GM21423 (cell line): Measurements from ENCODE around the gene MRPS18C.

Source experiments
- ATAC-seq: cut with Tn5 transposase; IDR thresholded peaks from one replicate; pipeline ENCODE4 v1.9.1; 2021; ENCODE audit warnings: mild to moderate bottlenecking, moderate library complexity; ENCODE audit not compliant: unreplicated experiment

MRPS18C gene

GRCh38 chr4:83455281-83456183 is at the start of gene MRPS18C, which contains the start of gene HELQ:
MRPS18C (plus strand) TSS chr4:83456058; CDS start chr4:83456078, 20 bp downstream.
HELQ (minus strand) TSS chr4:83455823; CDS start chr4:83455693, 130 bp downstream.
- ATAC-seq = peak; percentile 94

DNA sequence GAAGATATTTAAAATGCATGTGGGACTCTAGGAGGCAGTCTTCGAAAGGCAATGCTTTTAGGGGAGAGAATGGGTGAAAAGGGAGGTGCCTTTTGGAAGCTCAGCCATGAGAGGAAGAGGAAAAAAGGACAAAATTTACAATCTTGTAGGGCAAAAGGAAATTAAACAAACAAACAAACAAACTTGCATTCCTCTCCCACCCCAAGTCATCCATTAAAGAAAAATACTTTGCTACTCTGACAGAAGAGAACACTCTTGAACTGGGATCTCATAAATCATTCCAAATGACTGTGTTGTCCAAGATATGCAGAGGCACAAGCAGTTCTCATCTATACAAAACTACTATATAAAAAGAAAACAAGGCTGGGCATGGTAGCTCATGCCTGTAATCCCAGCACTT is 47.0 kb upstream of the MRPS18C start:
- ATAC-seq = no peak

DNA sequence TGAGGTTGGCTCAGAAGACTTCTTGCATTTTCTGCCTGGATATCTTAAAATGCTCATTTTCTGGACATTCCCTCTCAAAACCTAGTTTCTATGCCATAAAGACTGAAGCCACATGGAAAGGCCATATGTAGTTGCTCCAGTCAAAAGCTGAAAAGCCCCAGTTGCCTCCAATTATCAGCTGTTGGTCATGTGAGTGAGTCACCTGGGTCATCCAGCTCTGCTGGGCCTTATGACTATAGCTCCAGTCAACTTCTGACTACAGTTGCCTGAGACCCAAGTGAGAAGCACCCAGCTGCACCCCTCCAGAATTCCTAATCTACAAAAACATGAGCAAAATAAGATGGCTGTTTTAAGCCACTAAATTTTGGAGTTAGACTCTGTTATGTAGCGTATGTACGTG is 42.2 kb upstream of the MRPS18C start:
- ATAC-seq = no peak

DNA sequence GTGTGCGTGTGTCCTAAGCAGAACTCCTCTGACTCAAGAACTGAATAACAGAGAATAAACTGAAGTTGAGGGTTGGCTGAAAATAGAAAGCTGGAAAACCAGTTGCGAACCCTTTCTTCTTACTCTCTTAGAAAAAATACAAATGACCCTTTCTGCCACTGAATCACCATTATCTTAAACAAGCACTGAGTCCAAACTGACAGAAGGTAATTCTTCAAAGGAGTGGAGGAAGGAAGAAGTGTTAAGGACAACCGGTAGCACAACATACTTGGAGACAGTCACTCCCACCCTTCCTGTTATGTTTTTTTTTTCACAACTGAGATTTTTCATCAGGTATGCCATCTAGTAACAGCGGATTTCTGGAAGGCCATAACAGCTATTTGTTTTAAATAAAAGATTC is 38.3 kb upstream of the MRPS18C start:
- ATAC-seq = no peak

DNA sequence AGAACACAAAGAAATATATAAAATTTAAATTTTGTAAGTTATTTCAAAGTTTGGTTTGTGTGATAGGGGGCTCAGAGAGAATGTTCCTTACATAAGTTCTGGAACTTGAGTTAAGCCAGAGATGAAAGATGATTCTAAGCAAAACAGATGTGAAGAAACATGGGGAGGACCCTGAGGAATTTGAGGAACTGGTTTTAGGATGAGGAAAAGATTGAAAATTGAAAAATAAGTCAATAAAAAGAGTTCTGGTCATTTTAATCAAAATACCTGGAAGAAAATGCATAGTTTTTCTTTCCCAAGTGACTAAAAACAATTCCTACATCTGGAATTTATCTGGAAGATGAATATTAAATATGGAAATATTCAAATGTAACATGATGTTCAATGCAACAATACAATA is 37.6 kb upstream of the MRPS18C start:
- ATAC-seq = no peak

- no peak for ATAC-seq
These were observed 24.7 kb upstream of the MRPS18C start for GRCh38 chr4:83431200-83431599.

GRCh38 chr4:83436680-83437079 is 19.2 kb upstream of the MRPS18C start:
- ATAC-seq = no peak

GRCh38 chr4:83438719-83439118 is 17.1 kb upstream of the MRPS18C start:
- ATAC-seq = no peak

DNA sequence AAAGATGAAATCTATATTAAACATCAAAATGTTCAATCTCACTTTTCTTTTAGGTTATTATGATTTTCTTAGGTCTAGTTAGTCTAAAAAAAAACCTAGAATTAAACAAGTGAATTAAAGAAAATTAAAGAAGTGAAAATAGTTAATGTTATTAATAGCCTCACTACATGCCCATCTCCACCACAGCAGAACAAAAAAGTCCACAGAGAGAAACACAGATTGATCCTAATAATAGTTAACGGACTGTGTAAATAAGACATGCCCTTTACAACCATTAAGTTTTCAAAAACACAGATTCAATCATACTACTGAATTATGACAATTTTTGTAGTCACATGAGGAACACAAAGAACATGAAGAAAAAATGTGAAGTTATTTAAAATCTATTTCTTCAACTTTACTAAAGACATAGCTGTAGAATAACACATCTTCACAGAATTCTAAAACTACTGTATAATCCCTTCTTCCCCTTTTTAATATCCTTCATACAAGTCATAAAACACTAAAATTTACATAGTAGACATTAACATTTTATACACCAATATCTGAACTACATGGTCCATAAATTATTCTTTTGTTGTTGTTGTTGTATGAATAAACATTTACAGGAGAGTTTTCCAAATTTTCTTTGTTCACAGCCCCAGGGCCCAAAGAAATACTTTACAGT is 15.6 kb upstream of the MRPS18C start:
- ATAC-seq = no peak

DNA sequence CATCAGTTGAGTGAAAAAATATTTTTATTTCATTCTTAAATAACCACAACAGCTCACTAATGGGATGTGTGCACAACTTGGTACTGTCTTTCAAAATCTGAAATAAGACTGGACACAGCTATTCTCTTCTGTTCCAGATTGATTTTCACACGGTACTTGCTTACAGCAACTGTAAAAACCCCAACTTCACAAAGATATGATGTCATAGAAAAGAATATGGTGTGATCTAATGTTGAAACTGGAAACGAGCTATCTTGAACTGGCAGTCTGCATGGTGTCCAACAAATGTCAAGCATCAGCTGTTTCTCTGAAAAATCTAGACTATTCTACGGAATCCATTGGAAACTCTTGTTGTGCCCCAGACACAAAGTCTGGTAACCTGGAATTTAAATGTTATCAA is 15.0 kb upstream of the MRPS18C start:
- ATAC-seq = no peak

GRCh38 chr4:83449009-83449408 is 6.8 kb upstream of the MRPS18C start:
- ATAC-seq = no peak

DNA sequence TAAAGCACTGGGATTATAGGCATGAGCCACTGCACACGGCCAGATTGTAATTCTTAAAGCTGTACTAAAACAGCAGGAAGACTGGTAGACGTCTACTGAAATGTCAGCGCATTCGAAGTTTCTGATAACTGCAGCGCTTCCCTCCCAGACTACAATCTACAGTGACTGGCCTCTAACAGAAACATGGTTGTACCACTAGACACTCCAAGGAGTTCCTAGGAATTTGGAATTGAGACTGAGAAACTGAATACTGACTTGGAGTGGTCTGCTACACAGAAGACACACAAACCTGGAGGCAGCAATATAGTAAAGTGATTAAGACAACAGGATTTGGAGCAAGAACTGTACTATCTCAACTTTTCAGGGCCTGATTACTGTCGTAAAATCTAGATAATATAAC is 1.2 kb upstream of the MRPS18C start:
- ATAC-seq = no peak

GRCh38 chr4:83456184-83456501 is 285 bp downstream of the MRPS18C start:
- no peak for ATAC-seq

GRCh38 chr4:83473423-83473822 is 17.6 kb downstream of the MRPS18C start:
- ATAC-seq = no peak

- no peak for ATAC-seq
These were observed 18.1 kb downstream of the MRPS18C start for GRCh38 chr4:83473966-83474365.

DNA sequence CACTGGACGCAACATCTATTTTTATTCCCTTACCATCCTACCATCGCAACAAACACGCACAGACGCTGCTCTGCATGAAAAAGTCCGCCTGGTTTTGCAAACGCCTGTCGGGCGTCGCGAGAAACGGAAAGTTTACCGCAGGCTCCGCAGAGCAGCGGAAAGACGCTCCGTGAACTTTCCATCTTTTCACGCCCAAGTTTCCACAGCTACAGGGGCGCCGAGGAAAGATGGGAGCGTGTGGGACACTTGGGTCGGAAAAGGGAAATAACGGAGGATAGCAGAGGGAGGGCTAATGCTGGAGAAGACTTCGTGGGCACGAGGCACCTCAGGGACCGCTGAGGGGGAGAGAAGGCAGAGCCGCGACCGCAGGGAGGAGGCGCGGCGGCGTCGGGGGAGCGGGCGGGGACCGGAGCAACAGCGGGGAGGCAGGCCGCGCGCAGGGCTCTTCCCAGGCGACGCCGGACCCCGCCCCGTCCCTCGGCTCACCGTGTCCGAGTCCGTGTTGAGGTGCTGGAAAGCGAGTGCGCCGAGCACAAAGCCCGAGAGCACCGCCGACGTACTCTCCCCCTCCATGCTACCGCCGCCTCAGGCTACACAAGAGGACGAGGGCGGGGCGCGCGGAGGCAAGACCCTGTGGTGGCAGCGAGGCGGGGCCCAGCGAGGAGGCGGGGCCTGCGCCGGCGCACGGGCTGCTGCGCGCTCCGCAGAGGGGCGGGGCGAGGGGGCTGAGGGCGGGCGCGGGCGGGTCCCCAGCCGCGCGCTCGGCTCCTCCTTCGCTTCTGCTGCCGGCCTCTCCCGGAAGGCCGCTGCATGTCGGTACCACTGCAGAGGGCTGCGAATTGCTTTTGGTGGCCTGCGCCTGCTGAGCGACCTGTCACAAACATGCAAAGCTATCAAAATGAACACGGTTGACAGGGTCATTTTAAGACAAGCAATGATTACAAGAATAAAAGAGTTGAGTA is 28.9 kb downstream of the MRPS18C start, which contains the start of gene ABRAXAS1:
ABRAXAS1 (minus strand) TSS at position 601 of the 962 bp plus-strand sequence; CDS start at position 573, 28 bp downstream.
- peak; percentile 98 for ATAC-seq

GRCh38 chr4:83486457-83487129 is 30.7 kb downstream of the MRPS18C start:
- no peak for ATAC-seq

DNA sequence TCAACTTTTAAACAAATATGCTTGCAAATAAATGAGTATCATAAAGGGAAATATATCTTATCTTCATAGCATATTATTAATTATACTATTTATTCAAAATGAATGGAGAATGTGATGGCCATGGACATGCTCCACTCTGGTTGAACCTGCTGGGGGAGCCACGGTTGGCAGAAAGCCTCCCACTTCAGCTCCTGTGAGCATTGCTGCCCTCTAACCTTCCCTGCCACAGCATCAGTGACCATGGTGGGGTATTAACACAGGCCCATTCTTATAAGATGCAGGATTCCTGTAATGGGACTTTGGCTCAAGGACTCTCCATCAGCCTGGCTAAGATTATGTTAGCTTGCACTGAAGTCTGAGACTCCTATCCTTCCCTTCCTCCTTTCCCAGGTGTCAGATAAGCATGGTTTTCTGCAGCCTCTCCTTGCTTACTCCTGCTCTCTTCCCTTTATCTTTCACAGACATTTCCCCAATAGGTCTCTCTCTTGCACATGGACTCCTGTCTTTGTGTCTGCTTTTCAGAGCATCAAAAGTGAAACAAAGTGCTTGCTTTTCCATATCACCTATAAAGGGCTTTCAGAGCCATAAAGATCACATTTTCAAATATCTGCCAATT is 34.0 kb downstream of the MRPS18C start:
- no peak for ATAC-seq

GRCh38 chr4:83490876-83491450 is 35.1 kb downstream of the MRPS18C start:
- peak; percentile 60 for ATAC-seq
